HUES64 (cell line): ENCODE results near the gene KTI12.
"Not testable (repeated sequence)": the region's sequence is repeated elsewhere in the genome, so short reads cannot be mapped to it uniquely, and the experiment has no call there.

ENCODE experiments used
- H3K27ac ChIP-seq: 2 replicates; pipeline ENCODE4 v1.7.0; 2013; ENCODE audit warnings: low read depth, low read length, inconsistent platforms
- H3K27me3 ChIP-seq: 2 replicates; pipeline ENCODE4 v1.6.1; 2013; ENCODE audit warnings: mild to moderate bottlenecking, low read length; ENCODE audit not compliant: insufficient read depth
- H3K36me3 ChIP-seq: 2 replicates; pipeline ENCODE4 v1.6.1; 2013; ENCODE audit warnings: mild to moderate bottlenecking, low read length; ENCODE audit not compliant: insufficient read depth
- H3K4me1 ChIP-seq: 2 replicates; pipeline ENCODE4 v1.6.1; 2013; ENCODE audit warnings: mild to moderate bottlenecking, low read length, moderate library complexity; ENCODE audit not compliant: insufficient read depth
- H3K4me3 ChIP-seq: 2 replicates; pipeline ENCODE4 v1.5.1; 2013; ENCODE audit warnings: mild to moderate bottlenecking, low read length, moderate library complexity
- H3K9ac ChIP-seq: 2 replicates; pipeline ENCODE4 v1.6.1; 2013; ENCODE audit warnings: mild to moderate bottlenecking, low read depth, low read length
- H3K9me3 ChIP-seq: 2 replicates; pipeline ENCODE4 v1.6.1; 2013; ENCODE audit warnings: low read depth, low read length; ENCODE audit not compliant: insufficient read depth
- WGBS: fragments of 150-250, 120-280 bp; methylation state at CpG from one replicate; pipeline ENCODE4 v1.1.7; 2013; ENCODE audit warnings: missing lambda C conversion rate; 5-methylcytosine and 5-hydroxymethylcytosine counted together

The KTI12 gene

GRCh38 chr1:52005548-52005947 is 28.1 kb downstream of the KTI12 start:
- H3K4me1 ChIP-seq = peaks cover 24% of the 10 kb centered on the region
- H3K27me3 ChIP-seq, H3K36me3 ChIP-seq, H3K4me3 ChIP-seq, H3K9me3 ChIP-seq: not testable (repeated sequence)
- H3K27ac ChIP-seq = peak overlapping the region; percentile 93
- WGBS = 20% methylated on average over 2 of the region's 3 CpGs
- H3K9ac ChIP-seq = peak overlapping the region; percentile 37; the same call in 1 of the 2 replicates

GRCh38 chr1:52003877-52004276 is 29.7 kb downstream of the KTI12 start:
- Histone ChIP-seq H3K27me3 (no peaks in the 10 kb centered on the region), H3K36me3 (no peaks in the 10 kb centered on the region), H3K9ac (no peak overlapping the region), H3K9me3 (no peaks in the 10 kb centered on the region), H3K4me3 (no peak overlapping the region), H3K4me1 (peaks cover 24% of the 10 kb centered on the region), H3K27ac (no peak overlapping the region)
- WGBS = 57% methylated on average over 3 of the region's 4 CpGs

DNA sequence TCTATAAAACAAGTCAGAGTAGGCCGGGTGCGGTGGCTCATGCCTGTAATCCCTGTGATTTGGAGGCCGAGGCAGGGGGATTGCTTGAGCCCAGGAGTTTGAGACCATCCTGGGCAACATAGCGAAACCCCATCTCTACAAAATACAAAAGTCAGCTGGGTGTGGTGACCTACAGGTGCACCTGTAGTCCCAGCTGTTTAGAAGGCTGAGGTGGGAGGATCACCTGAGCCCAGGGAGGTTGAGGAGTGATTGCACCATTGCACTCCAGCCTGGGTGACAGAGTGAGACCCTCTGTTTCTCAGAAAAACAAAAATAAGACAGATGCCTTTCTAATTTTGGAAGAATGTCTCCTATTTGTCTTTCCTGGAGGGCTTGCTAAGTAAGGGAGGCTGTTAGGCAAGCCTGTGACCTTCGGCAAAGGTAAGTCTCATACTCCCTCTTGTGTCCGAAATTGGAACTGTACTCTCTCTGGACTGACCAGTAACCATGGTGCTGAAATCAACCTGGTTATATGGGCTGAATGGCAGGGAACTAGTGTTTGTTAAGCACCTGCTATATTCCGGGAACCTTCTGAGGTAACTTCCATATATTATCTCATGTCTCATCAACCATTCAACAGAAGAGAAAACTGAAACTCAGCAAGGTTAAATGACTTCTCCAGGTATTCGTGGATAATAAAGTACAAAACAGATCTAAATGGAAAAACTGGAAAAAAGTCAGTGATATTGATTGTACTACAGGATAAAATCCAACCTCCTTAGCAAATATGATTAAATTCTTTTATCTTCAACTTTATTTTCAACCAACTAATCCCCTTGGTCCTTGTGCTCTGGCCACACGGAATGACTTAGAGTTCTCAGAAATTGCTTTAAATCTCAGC is 31.3 kb downstream of the KTI12 start:
- no peak overlapping the region for H3K9ac ChIP-seq
- WGBS = 60% methylated on average over 7 of the region's 9 CpGs

DNA sequence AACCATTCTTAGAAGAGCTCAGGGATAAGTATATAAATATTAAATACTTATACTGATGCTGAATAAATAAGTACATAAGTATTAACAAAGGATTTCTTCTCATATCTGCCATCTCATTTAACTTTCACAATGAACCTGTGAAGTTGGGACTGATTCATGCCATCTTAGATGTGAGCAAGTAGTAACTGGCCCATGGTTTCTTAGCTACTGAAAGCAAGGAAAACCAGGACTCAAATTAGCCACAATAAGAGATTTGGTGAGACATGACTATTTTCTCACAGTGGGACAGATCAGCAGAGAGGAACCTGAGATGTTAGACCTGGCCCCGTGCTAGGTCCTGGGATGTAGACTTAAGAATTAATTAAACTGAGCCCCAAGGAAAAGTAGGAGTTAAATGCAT is 34.9 kb downstream of the KTI12 start:
- H3K27me3 ChIP-seq = no peaks in the 10 kb centered on the region
- H3K36me3 ChIP-seq = no peaks in the 10 kb centered on the region
- peaks cover 10% of the 10 kb centered on the region for H3K4me1 ChIP-seq
- H3K27ac ChIP-seq = no peak overlapping the region
- no peak overlapping the region for H3K4me3 ChIP-seq
- no peak overlapping the region for H3K9ac ChIP-seq
- 91% methylated on average over 1 of the region's 1 CpG for WGBS
- H3K9me3 ChIP-seq = no peaks in the 10 kb centered on the region

More for the DNA sequence above, 31.3 kb downstream of the KTI12 start:
- no peaks in the 10 kb centered on the region for H3K36me3 ChIP-seq
- H3K27ac ChIP-seq = no peak overlapping the region
- H3K27me3 ChIP-seq = no peaks in the 10 kb centered on the region
- no peak overlapping the region for H3K4me3 ChIP-seq
- peaks cover 22% of the 10 kb centered on the region for H3K4me1 ChIP-seq
- H3K9me3 ChIP-seq = no peaks in the 10 kb centered on the region

GRCh38 chr1:51997974-51998382 is 35.6 kb downstream of the KTI12 start:
- Histone ChIP-seq H3K27ac (no peak overlapping the region), H3K27me3 (no peaks in the 10 kb centered on the region)
- WGBS = 29% methylated on average over 5 of the region's 5 CpGs

GRCh38 chr1:51990478-51990965 is 43.1 kb downstream of the KTI12 start, which contains the start of gene RAB3B:
Gene RAB3B (minus strand): TSS chr1:51990700. CDS start chr1:51977117, 13,583 bp downstream.
- peak within 1 kb of the TSS; percentile 69 for H3K4me3 ChIP-seq
- under 1% methylated on average over 46 of the region's 46 CpGs for WGBS
- no peaks in the 10 kb centered on the region for H3K9me3 ChIP-seq
- H3K27ac ChIP-seq = peak within 1 kb of the TSS; percentile 69; the same call in 1 of the 2 replicates
- 0 out of 2 replicates have a peak, but pooled peaks cover 3% of the 10 kb centered on the region for H3K36me3 ChIP-seq
- no peaks in the 10 kb centered on the region; the same call in 1 of the 2 replicates for H3K4me1 ChIP-seq
- H3K9ac ChIP-seq = peak within 1 kb of the TSS; percentile 70
- 0 out of 2 replicates have a peak, but pooled peaks cover 2% of the 10 kb centered on the region for H3K27me3 ChIP-seq

More at GRCh38 chr1:51997974-51998382, 35.6 kb downstream of the KTI12 start:
- H3K4me3 ChIP-seq = no peak overlapping the region
- no peaks in the 10 kb centered on the region for H3K9me3 ChIP-seq
- H3K9ac ChIP-seq = no peak overlapping the region
- peaks cover 10% of the 10 kb centered on the region for H3K4me1 ChIP-seq
- no peaks in the 10 kb centered on the region for H3K36me3 ChIP-seq

- Histone ChIP-seq H3K4me1 (no peaks in the 10 kb centered on the region; the same call in 1 of the 2 replicates), H3K4me3 (peak overlapping the region; percentile 69), H3K27me3 (0 out of 2 replicates have a peak, but pooled peaks cover 2% of the 10 kb centered on the region), H3K9me3 (no peaks in the 10 kb centered on the region), H3K36me3 (0 out of 2 replicates have a peak, but pooled peaks cover 8% of the 10 kb centered on the region), H3K9ac (peak overlapping the region; percentile 70), H3K27ac (peak overlapping the region; percentile 69; the same call in 1 of the 2 replicates)
- WGBS = 4% methylated on average over 42 of the region's 47 CpGs
Measured at GRCh38 chr1:51989582-51990477, 43.8 kb downstream of the KTI12 start.

DNA sequence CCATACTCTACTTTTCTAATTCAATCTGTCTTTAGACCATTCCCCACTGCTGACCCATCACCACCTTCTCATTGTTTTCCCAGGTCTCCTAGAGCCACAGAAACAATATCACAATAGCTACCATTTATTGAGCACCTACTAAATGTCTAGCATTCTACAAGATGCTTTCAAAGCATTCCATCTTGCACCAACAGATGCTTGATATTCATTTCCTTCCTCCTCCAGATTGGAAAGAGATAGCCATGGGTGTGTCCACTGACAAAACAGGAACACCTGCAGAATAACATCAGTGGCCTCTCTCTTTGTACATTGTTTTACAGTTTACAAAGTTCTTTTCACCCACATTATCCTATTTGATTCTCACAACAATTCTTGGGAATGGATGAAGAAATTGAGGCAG is 45.4 kb downstream of the KTI12 start:
- H3K4me3 ChIP-seq = no peak overlapping the region
- H3K36me3 ChIP-seq = 0 out of 2 replicates have a peak, but pooled peaks cover 11% of the 10 kb centered on the region
- no peak overlapping the region for H3K9ac ChIP-seq
- H3K27ac ChIP-seq = no peak overlapping the region
- 0 out of 2 replicates have a peak, but pooled peaks cover 2% of the 10 kb centered on the region for H3K27me3 ChIP-seq
- no peaks in the 10 kb centered on the region for H3K9me3 ChIP-seq
- no peaks in the 10 kb centered on the region; the same call in 1 of the 2 replicates for H3K4me1 ChIP-seq

DNA sequence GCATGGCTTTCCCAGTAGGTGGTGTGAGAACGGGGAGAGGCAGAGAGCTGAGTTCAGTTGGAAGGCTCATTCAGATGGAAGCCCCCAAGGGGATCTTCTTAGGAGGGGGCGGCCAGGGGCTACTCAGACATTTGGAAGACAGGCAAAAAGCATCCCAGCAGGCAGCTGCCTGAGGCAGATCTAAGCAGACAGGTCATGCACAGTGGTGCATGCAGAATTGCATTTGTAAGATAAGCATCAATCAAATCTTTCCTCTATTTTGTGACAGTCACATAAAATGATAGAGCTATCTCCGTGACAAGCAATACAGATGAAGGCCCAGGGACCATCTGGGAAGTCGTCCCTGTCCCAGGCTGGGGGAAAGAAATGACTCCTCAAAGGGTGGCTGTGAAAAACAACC is 46.9 kb downstream of the KTI12 start:
- Histone ChIP-seq H3K4me1 (no peaks in the 10 kb centered on the region; the same call in 1 of the 2 replicates), H3K9me3 (no peaks in the 10 kb centered on the region), H3K27me3 (no peaks in the 10 kb centered on the region), H3K9ac (no peak overlapping the region), H3K27ac (no peak overlapping the region), H3K4me3 (no peak overlapping the region), H3K36me3 (0 out of 2 replicates have a peak, but pooled peaks cover 12% of the 10 kb centered on the region)
- WGBS = 67% methylated on average over 4 of the region's 4 CpGs

GRCh38 chr1:51982161-51982560 is 51.4 kb downstream of the KTI12 start:
- Histone ChIP-seq H3K9ac (no peak overlapping the region), H3K4me1 (no peaks in the 10 kb centered on the region), H3K9me3 (no peaks in the 10 kb centered on the region), H3K27ac (no peak overlapping the region), H3K27me3 (no peaks in the 10 kb centered on the region), H3K4me3 (no peak overlapping the region), H3K36me3 (peaks cover 31% of the 10 kb centered on the region)
- 91% methylated on average over 3 of the region's 3 CpGs for WGBS
